NCI-H1436 (cell line): Measurements from ENCODE around the gene FAM81A.

Source experiments
- DNase-seq: peaks from one replicate; lab custom pipeline; 2025; lab: John Stamatoyannopoulos, UW

The FAM81A gene

DNA sequence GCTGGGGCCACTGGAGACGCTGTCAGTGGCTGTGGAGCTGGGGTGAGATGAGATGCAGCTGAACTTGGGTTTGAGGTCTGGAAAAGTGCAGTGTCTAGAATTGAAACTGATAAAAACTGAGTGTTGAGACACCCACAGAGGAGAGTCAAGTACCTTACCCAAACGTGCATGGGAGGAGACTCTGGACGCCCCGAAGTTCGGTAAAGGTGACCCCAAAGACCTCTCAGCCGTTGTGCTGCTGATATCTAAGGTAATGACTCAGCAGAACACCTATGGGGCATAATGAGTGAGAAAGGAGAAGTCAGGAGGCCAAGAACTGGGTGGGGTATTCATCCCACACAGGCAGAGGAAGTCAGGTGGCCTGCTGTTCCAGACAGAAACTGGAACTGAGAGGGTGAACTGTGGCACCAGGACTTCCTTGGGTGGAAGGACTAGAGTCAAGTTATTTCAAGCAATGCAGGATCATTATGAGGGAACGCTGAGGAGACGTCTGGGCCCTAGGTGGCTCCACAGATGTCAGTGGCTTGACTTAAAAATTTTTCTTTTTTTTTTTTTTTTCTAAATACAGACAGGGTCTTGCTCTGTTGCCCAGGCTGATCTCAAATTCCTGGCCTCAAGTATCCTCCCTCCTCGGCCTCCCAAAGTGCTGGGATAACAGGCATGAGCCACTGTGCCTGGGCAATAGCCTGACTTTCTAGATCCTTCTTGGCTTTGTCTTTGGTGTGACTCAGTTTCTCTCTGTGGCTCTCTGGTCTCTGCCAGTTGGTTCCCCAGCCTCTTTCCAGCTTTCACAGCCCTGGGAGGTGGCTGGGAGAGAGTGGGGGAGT, 105.9 kb downstream of the FAM81A start:
- DNase-seq, result no peak

DNA sequence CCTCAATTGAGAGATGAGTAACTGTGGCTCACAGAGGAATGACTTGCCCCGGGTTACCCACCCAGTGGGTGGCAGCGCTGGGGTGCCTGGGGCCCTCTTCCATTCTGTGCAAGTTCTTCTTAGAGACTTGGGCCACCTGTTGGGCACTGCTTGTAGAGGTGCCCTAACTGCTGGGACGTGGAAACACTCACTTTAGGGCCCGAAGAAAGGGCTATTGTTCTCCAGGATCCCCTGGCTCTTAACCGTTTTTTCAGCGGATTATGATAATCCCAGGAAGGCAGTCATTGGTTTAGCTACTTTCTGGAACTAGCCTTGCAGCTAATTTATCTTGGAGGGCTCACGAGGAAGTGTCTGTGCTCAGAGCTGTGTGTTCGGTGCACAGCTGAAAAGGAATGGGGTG, 107.6 kb downstream of the FAM81A start:
- no peak for DNase-seq

DNA sequence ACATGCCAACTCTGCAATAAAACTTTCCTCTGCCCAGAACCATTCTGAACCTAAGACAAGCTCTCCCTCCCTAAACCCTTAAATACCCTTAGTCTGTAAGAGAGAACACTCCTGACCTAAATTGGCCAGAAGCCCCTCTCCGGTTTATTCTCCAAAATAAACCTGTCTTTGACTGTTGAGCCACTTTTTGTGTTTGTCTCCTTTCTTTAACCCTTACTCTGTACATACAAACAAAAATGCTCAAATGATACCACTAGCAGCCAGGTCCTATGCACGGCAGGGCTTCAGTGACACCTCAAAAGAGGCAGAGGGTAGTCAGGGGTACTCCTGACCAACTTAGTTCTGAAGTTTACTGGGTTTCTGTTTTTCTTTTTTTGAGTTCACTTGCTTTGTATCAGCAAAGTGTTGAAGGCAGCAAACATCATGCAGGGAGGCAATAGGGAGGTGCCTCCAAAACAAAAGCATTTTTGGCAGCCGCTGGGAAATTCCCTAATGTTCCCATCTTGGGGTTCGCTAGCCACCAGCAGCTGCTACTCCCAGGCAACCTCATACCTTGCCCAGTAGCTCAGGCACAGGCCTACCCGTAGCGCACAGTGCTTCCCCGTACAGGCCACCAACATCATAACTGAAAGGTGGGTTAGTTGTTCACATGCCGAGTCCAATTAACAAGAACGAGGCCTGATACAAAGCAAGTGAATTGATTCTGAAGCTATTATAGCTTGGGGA, 110.7 kb downstream of the FAM81A start:
- no peak for DNase-seq

DNA sequence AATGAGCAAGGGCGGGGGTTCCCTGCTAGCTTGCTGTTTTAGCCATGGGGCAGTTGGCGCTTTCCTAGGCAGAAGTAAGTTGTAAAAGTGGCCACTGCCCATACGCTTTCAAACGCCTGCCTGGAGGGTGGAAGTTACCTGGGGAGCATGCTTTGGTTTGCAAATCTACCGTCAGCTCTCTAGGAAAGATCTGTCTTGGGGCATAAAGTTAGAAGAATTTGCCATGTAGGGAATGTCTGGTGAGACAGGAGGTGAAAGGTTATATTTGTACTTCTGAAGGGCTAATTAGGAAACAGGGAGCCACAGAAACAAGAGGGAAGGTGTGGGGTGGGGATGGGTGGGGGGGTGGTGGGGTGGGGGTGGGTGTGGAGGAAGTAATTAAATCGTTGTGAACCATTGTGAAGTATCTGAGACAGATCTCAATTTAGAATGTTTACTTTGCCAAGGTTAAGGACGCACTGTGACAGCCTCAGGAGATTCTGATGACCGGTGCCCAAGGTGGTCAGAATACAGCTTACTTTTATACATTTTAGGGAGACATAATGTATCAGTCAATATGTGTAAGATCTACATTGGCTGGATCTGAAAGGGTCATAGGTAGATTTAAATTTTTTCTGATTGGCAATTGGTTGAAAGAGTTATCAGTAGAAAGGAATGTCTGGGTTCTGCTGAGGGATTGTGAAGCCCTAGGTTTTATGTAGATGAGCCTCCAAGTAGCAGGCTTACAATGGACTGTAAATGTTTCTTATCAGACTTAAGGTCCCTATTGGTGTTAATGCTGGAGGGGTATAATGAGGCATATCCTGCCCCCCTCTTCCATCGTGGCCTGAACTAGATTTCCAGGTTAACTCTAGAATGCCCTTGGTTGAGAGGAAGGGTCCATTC, 111.6 kb downstream of the FAM81A start:
- no peak for DNase-seq

DNA sequence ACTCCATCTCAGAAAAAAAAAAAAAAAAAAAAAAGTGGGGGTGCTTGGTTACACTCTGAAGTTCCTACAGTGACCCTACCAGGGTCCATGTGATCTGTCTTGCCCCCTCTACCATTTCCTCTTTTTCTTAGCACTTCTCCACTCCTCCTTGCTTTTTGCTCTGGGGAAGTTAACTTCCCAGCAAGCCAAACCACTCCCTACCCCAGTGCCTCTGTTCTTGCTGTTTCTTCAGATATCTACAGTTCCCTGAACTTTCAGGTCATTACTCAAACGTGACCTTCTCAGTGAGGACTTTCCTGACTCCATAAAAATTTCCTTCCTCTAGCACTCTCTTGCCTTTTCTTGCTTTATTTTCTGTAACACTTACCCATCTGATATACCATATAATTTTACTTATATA, 112.5 kb downstream of the FAM81A start:
- no peak for DNase-seq

DNA sequence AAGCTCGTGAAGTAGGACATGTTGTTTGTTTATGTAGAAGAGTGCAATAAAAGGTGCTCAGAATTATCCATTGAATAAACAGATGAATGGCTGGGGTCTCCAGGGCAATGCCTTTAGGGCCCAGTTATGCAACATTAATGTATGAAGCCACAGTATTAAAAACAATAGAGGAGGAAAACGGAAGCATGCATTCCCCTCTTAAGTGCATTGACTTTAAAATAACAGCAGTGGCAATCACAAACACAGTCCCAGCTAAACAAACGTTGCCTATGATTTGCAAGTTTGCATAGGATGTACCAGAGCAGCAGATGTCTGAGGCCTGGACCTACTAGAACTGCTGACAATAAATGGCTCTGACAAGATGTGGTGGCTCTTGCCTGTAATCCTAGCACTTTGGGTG, 113.0 kb downstream of the FAM81A start:
- DNase-seq, result peak; percentile 12

DNA sequence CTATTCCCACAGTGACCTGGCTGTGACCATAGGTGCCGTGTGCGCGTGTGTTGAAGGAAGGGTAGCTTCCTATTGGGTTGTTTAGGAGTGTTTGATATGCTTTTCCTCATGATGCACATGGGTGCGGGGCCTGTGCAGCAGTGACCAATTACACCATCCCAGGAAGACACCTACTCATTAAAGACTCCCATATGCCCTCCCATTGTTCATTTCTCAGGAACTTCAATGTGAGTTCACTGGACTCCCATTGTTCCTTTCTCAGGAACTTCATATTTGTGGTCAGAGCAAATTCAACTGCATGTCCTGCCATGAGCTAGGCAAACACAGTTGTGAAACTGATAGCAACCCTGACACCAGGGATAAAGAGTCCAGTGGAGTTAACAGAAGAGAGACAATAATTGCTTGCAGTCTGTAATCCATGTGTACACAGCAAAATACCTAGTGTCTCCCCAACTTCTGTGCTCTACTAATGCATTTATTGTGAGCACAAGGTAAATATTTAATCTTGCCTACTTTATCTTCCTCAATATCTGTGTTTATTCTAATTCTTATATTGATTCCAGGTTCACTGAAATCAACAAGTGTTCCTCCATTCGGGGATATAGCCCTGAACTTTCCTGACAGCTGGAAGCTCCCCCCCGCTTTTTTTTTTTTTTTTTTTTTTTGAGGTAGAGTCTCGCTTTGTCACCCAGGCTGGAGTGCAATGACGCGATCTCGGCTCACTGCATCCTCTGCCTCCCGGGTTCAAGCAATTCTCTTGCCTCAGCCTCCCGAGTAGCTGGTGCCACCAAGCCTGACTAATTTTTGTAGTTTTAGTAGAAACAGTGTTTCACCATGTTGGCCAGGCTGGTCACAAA, 116.1 kb downstream of the FAM81A start:
- no peak for DNase-seq

DNA sequence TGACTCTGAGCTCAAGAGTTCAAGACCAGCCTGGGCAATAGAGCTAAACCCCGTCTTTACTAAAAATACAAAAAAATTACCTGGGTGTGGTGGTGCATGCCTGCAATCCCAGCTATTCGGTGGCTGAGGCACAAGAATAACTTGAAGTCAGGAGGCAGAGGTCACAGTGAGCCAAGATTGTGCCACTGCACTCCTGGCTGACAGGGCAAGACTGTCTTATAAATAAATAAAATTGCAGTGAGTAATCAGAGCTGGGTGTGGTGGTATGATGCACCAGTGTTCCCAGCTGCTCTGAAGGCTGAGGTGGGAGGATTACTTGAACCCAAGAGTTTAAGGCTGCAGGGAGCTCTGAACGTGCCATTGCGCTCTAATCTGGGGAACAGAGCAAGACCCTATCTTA, 117.7 kb downstream of the FAM81A start:
- DNase-seq, result no peak

DNA sequence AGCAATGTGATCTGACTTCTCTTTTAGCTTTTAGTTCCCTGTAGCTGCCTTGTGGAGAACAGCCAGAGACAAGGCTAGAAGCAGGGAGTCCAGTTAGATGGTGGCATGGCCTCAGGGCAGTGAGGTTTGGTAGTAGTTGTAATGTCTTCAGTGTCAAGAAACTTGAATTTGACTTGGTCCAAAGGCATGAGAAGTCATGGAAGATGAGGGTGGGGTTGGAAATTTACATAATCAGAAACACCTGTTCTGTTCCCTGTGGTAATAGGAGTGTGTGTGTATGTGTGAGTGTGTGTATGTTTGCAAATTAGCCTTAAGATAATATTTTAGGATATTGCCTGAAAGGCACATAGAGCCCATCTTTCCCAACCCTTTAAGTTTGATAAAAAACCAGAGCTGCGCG, 118.4 kb downstream of the FAM81A start:
- DNase-seq, result no peak

DNA sequence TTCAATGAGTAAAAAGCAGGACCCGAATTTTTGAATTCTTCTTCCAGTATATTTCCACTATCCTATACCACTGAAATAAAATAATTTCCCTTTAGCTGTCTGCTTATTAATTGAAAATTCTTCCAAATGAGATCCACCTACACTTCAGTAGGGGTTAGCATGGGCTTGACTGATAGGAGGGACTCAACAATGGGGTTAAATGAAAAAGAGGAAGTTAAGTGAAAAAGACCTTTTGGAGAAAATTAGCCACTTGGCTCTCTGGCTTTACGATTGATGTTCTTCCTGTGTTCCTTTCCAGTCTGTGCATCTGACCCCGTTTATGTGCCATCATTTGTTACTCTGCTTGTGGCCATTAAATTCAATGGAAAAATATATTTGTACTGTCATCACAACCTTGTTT, 119.6 kb downstream of the FAM81A start:
- DNase-seq, result no peak

DNA sequence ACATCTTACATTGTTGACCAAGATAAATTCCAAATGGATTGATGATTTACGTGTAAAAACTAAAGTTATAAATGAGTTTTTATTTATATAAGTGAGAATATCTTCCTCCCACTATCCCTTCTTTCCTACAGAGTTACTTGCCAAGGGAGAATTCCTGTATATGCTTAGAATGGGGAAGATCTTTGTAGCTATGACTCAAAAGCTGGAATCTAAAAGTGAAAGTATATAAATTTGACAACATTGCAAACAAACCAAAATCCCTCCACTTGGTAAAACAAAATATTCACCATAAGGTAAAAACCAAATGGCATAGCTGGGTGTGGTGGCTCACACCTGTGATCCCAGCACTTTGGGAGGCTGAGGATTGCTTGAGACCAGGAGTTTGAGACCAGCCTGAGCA, 120.9 kb downstream of the FAM81A start:
- no peak for DNase-seq

DNA sequence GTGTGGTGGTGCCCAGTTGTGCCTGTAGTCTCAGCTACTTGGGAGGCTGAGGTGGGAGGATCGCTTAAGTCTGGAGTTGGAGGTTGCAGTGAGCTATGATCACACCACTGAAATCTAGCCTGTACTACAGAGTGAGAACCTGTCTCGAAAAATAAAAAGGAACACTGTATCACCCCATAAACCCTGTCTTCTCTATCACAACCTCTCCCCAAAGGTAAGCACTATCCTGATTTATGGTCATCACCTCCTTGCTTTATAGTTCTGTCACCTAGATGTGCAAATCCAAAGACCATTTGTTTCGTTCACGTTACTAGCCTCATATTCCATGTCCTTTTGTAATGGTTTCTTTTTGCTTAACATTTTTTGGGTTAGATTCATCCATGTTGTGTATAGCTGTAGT, 123.6 kb downstream of the FAM81A start:
- no peak for DNase-seq

DNA sequence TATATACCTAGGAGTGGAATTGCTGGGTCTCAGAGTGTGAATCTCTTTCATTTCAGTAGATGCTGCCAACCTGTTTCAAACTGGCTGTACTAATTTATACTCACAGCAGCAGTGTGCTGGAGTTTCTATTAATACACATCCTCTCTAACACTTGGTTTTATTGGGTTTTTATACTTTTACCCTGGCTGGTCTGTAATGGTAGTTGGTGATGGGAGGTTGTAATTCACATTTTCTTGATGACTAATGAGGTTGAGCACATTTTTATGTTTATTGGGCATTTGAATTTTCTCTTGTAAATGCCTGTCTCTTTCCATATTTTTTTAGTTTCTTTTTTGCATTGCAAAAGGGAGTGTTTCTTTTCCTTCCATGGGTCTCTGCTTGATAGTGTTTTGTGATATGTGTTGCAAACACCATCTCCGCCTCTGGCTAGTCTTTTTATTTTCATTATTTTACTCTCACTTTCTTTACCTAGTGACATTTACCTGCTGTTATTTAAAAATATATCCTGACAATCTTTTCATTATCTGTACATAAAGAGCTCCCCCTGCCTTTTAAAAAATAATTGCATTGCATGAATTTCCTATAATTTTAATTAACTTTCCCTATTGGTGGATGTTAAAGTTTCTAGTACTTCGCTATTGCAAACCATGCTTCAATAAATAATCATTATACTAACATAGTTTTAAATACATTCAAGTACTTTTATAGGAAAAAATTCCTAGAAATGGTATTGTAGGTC, 124.6 kb downstream of the FAM81A start:
- no peak for DNase-seq

DNA sequence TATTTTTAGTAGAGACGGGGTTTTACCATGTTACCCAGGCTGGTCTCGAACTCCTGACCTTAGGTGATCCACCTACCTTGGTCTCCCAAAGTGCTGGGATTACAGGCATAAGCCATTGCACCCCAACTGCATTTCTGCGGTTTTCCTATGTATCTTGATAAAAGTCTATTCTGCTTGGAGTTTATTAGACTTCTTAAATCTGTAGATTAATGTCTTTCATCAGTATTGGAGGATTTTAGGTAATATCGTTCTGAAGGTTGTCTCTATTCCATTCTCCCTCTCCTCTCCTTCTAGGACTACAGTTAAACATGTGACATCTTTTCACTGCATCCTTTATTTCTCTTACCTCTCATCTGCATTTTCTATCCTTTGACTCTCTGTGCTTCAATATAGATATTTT, 127.3 kb downstream of the FAM81A start:
- DNase-seq, result no peak

DNA sequence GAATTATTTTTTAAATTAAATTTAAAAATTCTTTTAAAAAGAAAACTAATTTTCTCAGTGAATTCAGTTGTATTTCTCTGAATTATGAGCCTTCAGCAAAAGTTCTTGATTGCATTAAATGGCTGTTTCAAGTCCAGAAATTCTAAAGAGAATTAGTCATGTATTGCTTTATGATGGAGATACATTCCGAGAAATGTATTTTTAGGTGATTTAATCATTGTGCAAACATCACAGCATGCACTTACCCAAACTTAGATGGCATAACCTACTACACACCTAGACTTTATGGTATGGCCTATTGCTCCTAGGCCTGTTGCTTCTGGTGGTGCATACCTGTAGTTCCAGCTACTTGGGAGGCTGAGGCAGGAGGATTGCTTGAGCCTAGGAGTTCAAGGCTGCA, 129.3 kb downstream of the FAM81A start:
- DNase-seq, result no peak

DNA sequence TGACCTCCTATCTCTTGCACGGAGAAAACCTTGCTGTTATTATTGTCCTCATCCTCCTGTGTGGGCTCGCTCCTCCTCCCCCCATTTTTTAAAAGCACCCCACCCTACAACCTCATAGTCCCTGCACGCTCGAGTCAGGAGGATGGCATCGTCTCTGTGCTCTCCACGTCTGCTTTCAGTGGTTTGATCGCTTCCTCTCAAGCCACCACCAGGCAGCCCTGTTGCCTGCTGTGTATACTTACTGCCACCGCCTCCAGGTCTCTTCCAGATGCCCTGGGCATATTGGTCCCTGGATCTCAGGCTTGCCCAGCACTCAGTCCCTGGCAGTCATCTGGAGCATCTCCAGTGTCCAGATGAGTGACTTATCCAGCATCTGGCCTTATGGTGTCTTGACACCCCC, 131.5 kb downstream of the FAM81A start:
- DNase-seq, result no peak

DNA sequence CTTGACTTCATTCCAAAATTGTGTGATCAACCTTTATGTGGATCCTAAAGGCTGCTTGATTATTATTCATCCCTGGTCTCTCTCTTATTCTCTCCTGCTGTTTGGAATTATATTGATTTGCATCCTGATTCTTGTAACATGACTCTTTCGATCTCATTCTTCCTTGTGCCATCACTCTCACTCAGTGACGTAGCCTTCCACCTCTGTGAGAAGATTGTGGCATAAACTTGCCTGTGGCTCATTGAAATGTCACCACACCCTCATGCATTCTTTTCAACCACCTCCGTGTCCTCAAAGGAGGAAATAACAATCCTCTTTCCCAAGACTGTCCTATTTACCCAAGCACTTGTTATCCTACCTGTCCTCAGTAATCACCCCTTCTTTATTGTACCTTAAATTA, 132.3 kb downstream of the FAM81A start:
- no peak for DNase-seq

DNA sequence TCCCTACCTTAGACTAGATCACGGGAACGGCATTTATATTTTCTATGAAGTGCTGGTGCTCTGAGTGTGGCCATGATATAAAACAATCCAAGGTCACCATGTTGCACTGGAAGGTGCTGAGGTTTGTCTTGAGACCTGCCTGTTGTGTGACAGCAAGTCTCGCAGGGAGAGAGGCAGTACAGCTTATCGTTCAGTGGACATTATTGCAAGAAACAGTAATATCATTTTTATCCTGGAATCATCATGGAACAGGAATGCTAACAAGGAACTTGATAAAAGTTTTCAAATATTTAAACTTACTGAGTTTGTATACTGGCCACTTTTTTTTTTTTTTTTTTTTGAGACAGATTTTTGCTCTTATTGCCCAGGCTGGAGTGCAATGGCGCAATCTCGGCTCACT, 133.6 kb downstream of the FAM81A start:
- DNase-seq, result no peak
